ENCODE results near the gene CTU2.

The CTU2 gene

GRCh38 chr16:88671806-88672205 lies 34.5 kb upstream of the CTU2 start (continued):
- no peak for TF ChIP-seq RARB (CRISPR knock-in tag; IDR thresholded peaks at IDR 0.05)
- no peak for TF ChIP-seq ESRRG (CRISPR knock-in tag; IDR thresholded peaks at IDR 0.05)

GRCh38 chr16:88672776-88673175 lies 33.5 kb upstream of the CTU2 start:
- ATAC-seq = peak; percentile 80
- TF ChIP-seq CSDC2 (CRISPR knock-in tag; IDR thresholded peaks at IDR 0.05) (no peak), ZFP30 (CRISPR knock-in tag; IDR thresholded peaks at IDR 0.05) (no peak), ZC3H10 (CRISPR knock-in tag; IDR thresholded peaks at IDR 0.05) (no peak), OSR1 (CRISPR knock-in tag; IDR thresholded peaks at IDR 0.05) (no peak), ZNF70 (CRISPR knock-in tag; IDR thresholded peaks at IDR 0.05) (no peak), BACH2 (CRISPR knock-in tag; IDR thresholded peaks at IDR 0.05; ENCODE audit: borderline replicate concordance) (no peak), RARB (CRISPR knock-in tag; IDR thresholded peaks at IDR 0.05) (no peak), PPARA (CRISPR knock-in tag; IDR thresholded peaks at IDR 0.05; ENCODE audit: borderline replicate concordance) (no peak), ZNF8 (CRISPR knock-in tag; IDR thresholded peaks at IDR 0.05) (no peak)

DNA sequence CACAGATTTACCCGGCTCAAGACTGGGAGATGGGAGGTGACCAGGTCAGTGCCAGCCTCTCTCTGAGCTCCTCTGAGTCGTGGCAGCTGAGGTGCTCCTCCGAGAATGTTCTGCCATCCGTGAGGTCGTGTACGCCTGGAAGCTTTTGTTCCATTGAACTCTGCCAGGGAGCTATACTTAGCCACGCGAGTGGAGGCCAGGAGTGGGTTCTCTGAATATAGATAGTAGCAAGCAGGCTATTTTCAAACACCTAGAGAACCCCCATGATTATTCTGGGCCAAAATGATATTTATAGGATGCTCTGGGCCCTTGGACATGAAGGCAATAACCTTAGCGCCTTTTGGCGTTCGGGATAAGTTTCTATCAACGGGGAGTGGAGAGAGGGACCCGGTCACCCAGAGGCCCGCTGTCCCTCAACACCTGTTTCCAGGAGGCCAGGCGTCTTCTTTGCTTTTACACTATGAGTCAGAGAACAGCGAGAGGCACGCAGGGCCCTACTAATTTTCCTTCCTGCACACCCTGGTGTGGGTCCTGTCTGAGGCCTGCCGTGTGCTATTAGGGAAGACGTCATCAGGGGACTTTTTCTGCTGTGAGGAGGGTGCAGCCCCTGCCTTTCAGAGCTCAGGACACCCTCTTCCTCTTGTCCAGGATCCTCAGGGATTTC lies 32.5 kb upstream of the CTU2 start:
- no peak for ATAC-seq
- TF ChIP-seq RARB (CRISPR knock-in tag; IDR thresholded peaks at IDR 0.05) (no peak), OSR1 (CRISPR knock-in tag; IDR thresholded peaks at IDR 0.05) (no peak), ZNF8 (CRISPR knock-in tag; IDR thresholded peaks at IDR 0.05) (no peak), ZFP30 (CRISPR knock-in tag; IDR thresholded peaks at IDR 0.05) (no peak), PPARA (CRISPR knock-in tag; IDR thresholded peaks at IDR 0.05; ENCODE audit: borderline replicate concordance) (no peak), ISL1 (CRISPR knock-in tag; IDR thresholded peaks at IDR 0.05) (no peak), TCF4 (CRISPR knock-in tag; IDR thresholded peaks at IDR 0.05; ENCODE audit: borderline replicate concordance) (no peak), BACH2 (CRISPR knock-in tag; IDR thresholded peaks at IDR 0.05; ENCODE audit: borderline replicate concordance) (no peak), SNAI2 (CRISPR knock-in tag; IDR thresholded peaks at IDR 0.05) (no peak), ARNTL (CRISPR knock-in tag; IDR thresholded peaks at IDR 0.05; ENCODE audit: borderline replicate concordance, low read depth) (no peak), GLIS3 (CRISPR knock-in tag; IDR thresholded peaks at IDR 0.05) (no peak), ZC3H10 (CRISPR knock-in tag; IDR thresholded peaks at IDR 0.05) (no peak), ZNF565 (CRISPR knock-in tag; conservative IDR thresholded peaks at IDR 0.05; ENCODE audit: low read depth) (no peak), ZFP3 (CRISPR knock-in tag; IDR thresholded peaks at IDR 0.05) (no peak)
- TF ChIP-seq, protein P1, sequence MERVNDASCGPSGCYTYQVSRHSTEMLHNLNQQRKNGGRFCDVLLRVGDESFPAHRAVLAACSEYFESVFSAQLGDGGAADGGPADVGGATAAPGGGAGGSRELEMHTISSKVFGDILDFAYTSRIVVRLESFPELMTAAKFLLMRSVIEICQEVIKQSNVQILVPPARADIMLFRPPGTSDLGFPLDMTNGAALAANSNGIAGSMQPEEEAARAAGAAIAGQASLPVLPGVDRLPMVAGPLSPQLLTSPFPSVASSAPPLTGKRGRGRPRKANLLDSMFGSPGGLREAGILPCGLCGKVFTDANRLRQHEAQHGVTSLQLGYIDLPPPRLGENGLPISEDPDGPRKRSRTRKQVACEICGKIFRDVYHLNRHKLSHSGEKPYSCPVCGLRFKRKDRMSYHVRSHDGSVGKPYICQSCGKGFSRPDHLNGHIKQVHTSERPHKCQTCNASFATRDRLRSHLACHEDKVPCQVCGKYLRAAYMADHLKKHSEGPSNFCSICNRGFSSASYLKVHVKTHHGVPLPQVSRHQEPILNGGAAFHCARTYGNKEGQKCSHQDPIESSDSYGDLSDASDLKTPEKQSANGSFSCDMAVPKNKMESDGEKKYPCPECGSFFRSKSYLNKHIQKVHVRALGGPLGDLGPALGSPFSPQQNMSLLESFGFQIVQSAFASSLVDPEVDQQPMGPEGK (CRISPR knock-in tag; IDR thresholded peaks at IDR 0.05; ENCODE audit: borderline replicate concordance) = no peak
- TF ChIP-seq, protein P2, sequence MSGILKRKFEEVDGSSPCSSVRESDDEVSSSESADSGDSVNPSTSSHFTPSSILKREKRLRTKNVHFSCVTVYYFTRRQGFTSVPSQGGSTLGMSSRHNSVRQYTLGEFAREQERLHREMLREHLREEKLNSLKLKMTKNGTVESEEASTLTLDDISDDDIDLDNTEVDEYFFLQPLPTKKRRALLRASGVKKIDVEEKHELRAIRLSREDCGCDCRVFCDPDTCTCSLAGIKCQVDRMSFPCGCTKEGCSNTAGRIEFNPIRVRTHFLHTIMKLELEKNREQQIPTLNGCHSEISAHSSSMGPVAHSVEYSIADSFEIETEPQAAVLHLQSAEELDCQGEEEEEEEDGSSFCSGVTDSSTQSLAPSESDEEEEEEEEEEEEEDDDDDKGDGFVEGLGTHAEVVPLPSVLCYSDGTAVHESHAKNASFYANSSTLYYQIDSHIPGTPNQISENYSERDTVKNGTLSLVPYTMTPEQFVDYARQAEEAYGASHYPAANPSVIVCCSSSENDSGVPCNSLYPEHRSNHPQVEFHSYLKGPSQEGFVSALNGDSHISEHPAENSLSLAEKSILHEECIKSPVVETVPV (CRISPR knock-in tag; IDR thresholded peaks at IDR 0.05) = no peak
- TF ChIP-seq, protein P3, sequence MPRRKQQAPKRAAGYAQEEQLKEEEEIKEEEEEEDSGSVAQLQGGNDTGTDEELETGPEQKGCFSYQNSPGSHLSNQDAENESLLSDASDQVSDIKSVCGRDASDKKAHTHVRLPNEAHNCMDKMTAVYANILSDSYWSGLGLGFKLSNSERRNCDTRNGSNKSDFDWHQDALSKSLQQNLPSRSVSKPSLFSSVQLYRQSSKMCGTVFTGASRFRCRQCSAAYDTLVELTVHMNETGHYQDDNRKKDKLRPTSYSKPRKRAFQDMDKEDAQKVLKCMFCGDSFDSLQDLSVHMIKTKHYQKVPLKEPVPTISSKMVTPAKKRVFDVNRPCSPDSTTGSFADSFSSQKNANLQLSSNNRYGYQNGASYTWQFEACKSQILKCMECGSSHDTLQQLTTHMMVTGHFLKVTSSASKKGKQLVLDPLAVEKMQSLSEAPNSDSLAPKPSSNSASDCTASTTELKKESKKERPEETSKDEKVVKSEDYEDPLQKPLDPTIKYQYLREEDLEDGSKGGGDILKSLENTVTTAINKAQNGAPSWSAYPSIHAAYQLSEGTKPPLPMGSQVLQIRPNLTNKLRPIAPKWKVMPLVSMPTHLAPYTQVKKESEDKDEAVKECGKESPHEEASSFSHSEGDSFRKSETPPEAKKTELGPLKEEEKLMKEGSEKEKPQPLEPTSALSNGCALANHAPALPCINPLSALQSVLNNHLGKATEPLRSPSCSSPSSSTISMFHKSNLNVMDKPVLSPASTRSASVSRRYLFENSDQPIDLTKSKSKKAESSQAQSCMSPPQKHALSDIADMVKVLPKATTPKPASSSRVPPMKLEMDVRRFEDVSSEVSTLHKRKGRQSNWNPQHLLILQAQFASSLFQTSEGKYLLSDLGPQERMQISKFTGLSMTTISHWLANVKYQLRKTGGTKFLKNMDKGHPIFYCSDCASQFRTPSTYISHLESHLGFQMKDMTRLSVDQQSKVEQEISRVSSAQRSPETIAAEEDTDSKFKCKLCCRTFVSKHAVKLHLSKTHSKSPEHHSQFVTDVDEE (CRISPR knock-in tag; IDR thresholded peaks at IDR 0.05) = no peak
- TF ChIP-seq, protein P4, sequence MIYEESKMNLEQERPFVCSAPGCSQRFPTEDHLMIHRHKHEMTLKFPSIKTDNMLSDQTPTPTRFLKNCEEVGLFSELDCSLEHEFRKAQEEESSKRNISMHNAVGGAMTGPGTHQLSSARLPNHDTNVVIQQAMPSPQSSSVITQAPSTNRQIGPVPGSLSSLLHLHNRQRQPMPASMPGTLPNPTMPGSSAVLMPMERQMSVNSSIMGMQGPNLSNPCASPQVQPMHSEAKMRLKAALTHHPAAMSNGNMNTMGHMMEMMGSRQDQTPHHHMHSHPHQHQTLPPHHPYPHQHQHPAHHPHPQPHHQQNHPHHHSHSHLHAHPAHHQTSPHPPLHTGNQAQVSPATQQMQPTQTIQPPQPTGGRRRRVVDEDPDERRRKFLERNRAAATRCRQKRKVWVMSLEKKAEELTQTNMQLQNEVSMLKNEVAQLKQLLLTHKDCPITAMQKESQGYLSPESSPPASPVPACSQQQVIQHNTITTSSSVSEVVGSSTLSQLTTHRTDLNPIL (CRISPR knock-in tag; IDR thresholded peaks at IDR 0.05; ENCODE audit: low read depth) = no peak
